Measurements from ENCODE around the gene CFAP73.

CFAP73 gene

GRCh38 chr12:113119980-113120669, 29.4 kb upstream of the CFAP73 start:
- peak in 48 of 58 donors; percentile 10 to 81 (median 42) for DNase-seq

GRCh38 chr12:113120670-113121370, 28.7 kb upstream of the CFAP73 start:
- no peak for DNase-seq

- DNase-seq, result no peak
Observed at GRCh38 chr12:113127791-113128199, 21.7 kb upstream of the CFAP73 start.

- no peak for DNase-seq
Observed at GRCh38 chr12:113128802-113129663, 20.5 kb upstream of the CFAP73 start.

GRCh38 chr12:113129664-113130456, 19.7 kb upstream of the CFAP73 start:
- no peak for DNase-seq

- DNase-seq, result peak in 53 of 58 donors; percentile 15 to 87 (median 69)
Observed at GRCh38 chr12:113130457-113131135, 18.9 kb upstream of the CFAP73 start.

GRCh38 chr12:113131556-113131955, 18.0 kb upstream of the CFAP73 start:
- DNase-seq, result no peak

- DNase-seq, result no peak
Observed at GRCh38 chr12:113133036-113133435, 16.5 kb upstream of the CFAP73 start.

GRCh38 chr12:113133666-113134065, 15.9 kb upstream of the CFAP73 start:
- DNase-seq, result peak in 1 of 58 donors; percentile 24

GRCh38 chr12:113134071-113134470, 15.5 kb upstream of the CFAP73 start:
- no peak for DNase-seq

- DNase-seq, result no peak
Observed at GRCh38 chr12:113134521-113134951, 15.0 kb upstream of the CFAP73 start.

- peak in 47 of 58 donors; percentile 16 to 84 (median 56) for DNase-seq
Observed at GRCh38 chr12:113135178-113136127, 14.1 kb upstream of the CFAP73 start, which contains the start of gene RASAL1. Gene RASAL1, minus strand, starts transcription at chr12:113135761. Its CDS starts 299 bp downstream, at chr12:113135462.

GRCh38 chr12:113136128-113136989, 13.2 kb upstream of the CFAP73 start:
- peak in 47 of 58 donors; percentile 15 to 86 (median 64) for DNase-seq

- DNase-seq, result no peak
Observed at GRCh38 chr12:113136990-113137511, 12.5 kb upstream of the CFAP73 start.

GRCh38 chr12:113137861-113138783, 11.4 kb upstream of the CFAP73 start:
- no peak for DNase-seq

GRCh38 chr12:113138826-113139225, 10.7 kb upstream of the CFAP73 start:
- no peak for DNase-seq

- DNase-seq, result no peak
Observed at GRCh38 chr12:113140706-113141105, 8.8 kb upstream of the CFAP73 start.

All from anterior cingulate cortex (tissue), 58 donors.